ENCODE results near the gene SNX8.

The SNX8 gene

DNA sequence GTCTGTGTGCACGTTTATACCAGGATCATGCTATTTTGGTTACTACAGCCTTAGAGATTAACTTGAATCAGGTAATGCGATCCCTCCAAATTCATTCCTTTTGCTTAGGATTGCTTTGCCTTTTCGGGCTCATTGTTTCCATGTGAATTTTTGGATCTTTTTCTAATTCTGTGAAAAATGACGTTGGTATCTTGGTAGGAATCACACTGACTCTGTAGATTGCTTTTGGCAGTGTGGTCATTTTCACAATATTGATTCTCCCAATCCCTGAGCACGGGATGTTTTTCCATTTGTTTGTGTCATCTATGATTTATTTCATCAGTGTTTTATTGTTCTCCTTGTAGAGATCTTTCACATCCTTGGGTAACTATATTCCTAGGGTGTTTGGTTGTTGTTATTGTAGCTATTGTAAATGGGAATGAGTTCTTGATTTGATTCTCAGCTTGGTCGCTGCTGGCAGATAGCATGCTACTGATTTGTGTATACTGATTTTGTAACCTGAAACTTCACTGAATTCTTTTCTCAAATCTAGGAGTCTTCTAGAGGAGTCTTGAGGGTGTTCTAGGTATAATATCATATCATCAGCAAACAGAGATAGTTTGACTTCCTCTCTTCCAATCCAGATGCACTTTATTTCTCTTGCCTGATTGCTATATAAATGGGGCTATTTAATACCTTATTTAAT, 18.2 kb downstream of the SNX8 start:
- TF ChIP-seq, protein P1, sequence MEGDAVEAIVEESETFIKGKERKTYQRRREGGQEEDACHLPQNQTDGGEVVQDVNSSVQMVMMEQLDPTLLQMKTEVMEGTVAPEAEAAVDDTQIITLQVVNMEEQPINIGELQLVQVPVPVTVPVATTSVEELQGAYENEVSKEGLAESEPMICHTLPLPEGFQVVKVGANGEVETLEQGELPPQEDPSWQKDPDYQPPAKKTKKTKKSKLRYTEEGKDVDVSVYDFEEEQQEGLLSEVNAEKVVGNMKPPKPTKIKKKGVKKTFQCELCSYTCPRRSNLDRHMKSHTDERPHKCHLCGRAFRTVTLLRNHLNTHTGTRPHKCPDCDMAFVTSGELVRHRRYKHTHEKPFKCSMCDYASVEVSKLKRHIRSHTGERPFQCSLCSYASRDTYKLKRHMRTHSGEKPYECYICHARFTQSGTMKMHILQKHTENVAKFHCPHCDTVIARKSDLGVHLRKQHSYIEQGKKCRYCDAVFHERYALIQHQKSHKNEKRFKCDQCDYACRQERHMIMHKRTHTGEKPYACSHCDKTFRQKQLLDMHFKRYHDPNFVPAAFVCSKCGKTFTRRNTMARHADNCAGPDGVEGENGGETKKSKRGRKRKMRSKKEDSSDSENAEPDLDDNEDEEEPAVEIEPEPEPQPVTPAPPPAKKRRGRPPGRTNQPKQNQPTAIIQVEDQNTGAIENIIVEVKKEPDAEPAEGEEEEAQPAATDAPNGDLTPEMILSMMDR (IDR thresholded peaks at IDR 0.05; ENCODE audit: poor library complexity, severe bottlenecking): no peak
- H3K4me1 ChIP-seq (ENCODE audit: insufficient read depth, poor library complexity, severe bottlenecking): no peaks in the 10 kb centered on the region
- H3K27ac ChIP-seq (ENCODE audit: poor library complexity, severe bottlenecking): no peak overlapping the region
- no peaks in the 10 kb centered on the region for H3K36me3 ChIP-seq (ENCODE audit: low read depth)
- H3K9me3 ChIP-seq (ENCODE audit: severe bottlenecking): no peaks in the 10 kb centered on the region
- ATAC-seq (ENCODE audit: low read depth) (no peak), DNase-seq (ENCODE audit: low spot score) (no peak)
- no peak overlapping the region for H3K4me3 ChIP-seq (ENCODE audit: severe bottlenecking)
- H3K27me3 ChIP-seq (ENCODE audit: insufficient read depth, poor library complexity, severe bottlenecking): no peaks in the 10 kb centered on the region

DNA sequence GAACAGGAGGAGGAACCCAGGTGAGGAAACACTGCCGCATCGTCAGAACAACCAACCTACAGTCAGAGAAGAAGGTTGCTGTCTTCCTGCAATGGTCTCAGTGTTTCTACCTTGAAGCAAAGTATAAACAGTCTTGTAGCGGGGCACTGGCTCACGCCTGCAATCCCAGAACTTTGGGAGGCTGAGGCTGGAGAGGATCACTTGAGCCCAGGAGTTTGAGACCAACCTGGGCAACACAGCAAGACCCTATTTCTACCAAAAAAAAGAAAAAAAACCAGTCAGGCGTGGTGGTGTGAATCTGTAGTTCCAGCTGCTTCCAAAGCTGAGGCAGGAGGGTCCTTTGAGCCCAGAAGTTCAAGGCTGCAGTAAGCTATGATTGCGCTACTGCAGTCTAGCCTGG, 23.4 kb downstream of the SNX8 start:
- ATAC-seq (ENCODE audit: low read depth) (no peak), DNase-seq (ENCODE audit: low spot score) (no peak)
- H3K36me3 ChIP-seq (ENCODE audit: low read depth): no peaks in the 10 kb centered on the region
- H3K27ac ChIP-seq (ENCODE audit: poor library complexity, severe bottlenecking): no peak overlapping the region
- H3K27me3 ChIP-seq (ENCODE audit: insufficient read depth, poor library complexity, severe bottlenecking): no peaks in the 10 kb centered on the region
- TF ChIP-seq, protein P1 (IDR thresholded peaks at IDR 0.05; ENCODE audit: poor library complexity, severe bottlenecking): no peak
- no peak overlapping the region for H3K4me3 ChIP-seq (ENCODE audit: severe bottlenecking)
- no peaks in the 10 kb centered on the region for H3K9me3 ChIP-seq (ENCODE audit: severe bottlenecking)
- no peaks in the 10 kb centered on the region for H3K4me1 ChIP-seq (ENCODE audit: insufficient read depth, poor library complexity, severe bottlenecking)

DNA sequence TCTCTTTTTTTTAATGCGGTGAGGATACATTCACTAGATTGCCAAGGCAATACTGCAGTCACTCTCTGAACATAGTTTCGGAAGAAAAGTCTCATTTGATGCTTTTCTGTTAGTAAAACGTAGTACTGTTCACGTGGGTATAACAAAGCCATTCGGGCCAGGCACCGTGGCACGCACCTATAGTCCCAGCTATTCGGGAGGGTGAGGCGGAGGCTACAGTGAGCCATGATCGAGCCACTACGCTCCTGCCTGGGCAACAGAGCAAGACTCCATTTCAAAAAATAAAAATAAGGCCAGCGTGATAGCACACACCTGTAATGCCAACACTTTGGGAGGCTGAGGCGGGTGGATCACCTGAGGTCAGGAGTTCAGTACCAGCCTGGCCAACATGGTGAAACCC, 24.6 kb downstream of the SNX8 start:
- no peak for DNase-seq (ENCODE audit: low spot score)
- no peaks in the 10 kb centered on the region for H3K4me1 ChIP-seq (ENCODE audit: insufficient read depth, poor library complexity, severe bottlenecking)
- H3K4me3 ChIP-seq (ENCODE audit: severe bottlenecking): no peak overlapping the region
- no peak for ATAC-seq (ENCODE audit: low read depth)
- H3K27me3 ChIP-seq (ENCODE audit: insufficient read depth, poor library complexity, severe bottlenecking): no peaks in the 10 kb centered on the region
- no peaks in the 10 kb centered on the region for H3K36me3 ChIP-seq (ENCODE audit: low read depth)
- TF ChIP-seq, protein P1 (IDR thresholded peaks at IDR 0.05; ENCODE audit: poor library complexity, severe bottlenecking): no peak
- H3K27ac ChIP-seq (ENCODE audit: poor library complexity, severe bottlenecking): no peak overlapping the region
- no peaks in the 10 kb centered on the region for H3K9me3 ChIP-seq (ENCODE audit: severe bottlenecking)

DNA sequence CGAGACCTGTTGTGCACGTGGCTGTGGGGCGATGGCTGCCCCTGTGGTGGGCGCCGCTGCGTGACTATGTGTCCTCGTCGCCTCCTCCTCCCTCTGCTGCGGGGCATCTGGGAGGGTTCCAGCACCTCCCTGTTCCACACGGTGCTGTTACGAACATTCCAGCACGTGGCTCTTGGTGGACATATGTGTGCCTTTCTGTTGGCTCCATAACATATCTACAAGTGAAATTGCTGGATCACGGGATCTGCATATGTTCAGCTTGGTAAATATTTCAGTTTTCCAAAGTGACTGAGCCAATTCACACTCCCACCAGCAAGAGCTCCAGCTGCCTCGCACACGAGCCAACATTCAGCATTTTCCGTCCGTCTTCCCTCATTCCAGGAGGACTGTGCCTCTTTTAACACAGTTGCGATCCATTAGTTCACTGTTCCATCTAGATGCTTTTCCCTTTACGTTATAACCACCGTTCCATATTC, 25.1 kb downstream of the SNX8 start:
- no peak for DNase-seq (ENCODE audit: low spot score)
- Histone ChIP-seq H3K9me3 (ENCODE audit: severe bottlenecking) (no peaks in the 10 kb centered on the region), H3K4me1 (ENCODE audit: insufficient read depth, poor library complexity, severe bottlenecking) (no peaks in the 10 kb centered on the region), H3K27ac (ENCODE audit: poor library complexity, severe bottlenecking) (no peak overlapping the region), H3K36me3 (ENCODE audit: low read depth) (no peaks in the 10 kb centered on the region), H3K4me3 (ENCODE audit: severe bottlenecking) (no peak overlapping the region), H3K27me3 (ENCODE audit: insufficient read depth, poor library complexity, severe bottlenecking) (no peaks in the 10 kb centered on the region)
- TF ChIP-seq, protein P1 (IDR thresholded peaks at IDR 0.05; ENCODE audit: poor library complexity, severe bottlenecking): no peak
- no peak for ATAC-seq (ENCODE audit: low read depth)

DNA sequence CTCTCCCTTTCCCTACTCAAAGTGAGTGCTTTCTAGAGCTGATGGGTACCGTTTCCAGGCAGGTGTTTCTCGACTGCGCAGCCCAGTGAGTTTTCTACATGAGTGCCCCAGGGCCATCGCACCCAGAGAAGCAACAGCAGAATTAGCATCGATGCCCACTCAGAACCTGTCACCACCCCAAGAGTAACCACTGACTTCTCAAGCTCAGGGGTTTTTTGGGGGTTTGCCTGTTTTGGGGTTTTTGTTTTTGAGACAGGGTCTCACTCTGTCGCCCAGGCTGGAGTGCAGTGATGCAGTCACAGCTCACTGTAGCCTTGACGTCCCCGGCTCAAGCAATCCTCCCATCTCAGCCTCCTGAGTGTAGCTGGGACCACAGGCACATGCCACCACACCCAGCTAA, 25.7 kb downstream of the SNX8 start:
- Histone ChIP-seq H3K36me3 (ENCODE audit: low read depth) (no peaks in the 10 kb centered on the region), H3K27ac (ENCODE audit: poor library complexity, severe bottlenecking) (no peak overlapping the region), H3K27me3 (ENCODE audit: insufficient read depth, poor library complexity, severe bottlenecking) (no peaks in the 10 kb centered on the region), H3K4me1 (ENCODE audit: insufficient read depth, poor library complexity, severe bottlenecking) (no peaks in the 10 kb centered on the region), H3K9me3 (ENCODE audit: severe bottlenecking) (no peaks in the 10 kb centered on the region), H3K4me3 (ENCODE audit: severe bottlenecking) (no peak overlapping the region)
- DNase-seq (ENCODE audit: low spot score) (no peak), ATAC-seq (ENCODE audit: low read depth) (no peak)
- TF ChIP-seq, protein P1 (IDR thresholded peaks at IDR 0.05; ENCODE audit: poor library complexity, severe bottlenecking): no peak

Data from RWPE2 (cell line).